HFF-Myc (cell line): Measurements from ENCODE around the gene OR9A2.

Experiments
- DNase-seq: peaks from one replicate; pipeline ENCODE4 v3.0.0-alpha.2; 2011; ENCODE audit warnings: low read depth; ENCODE audit errors: extremely low read depth
- H3K4me3 ChIP-seq: replicated peaks from 2 replicates; pipeline ENCODE4 v1.5.1; 2011; ENCODE audit warnings: low read depth, mild to moderate bottlenecking, control low read depth, low read length
- CTCF ChIP-seq: IDR thresholded peaks from 2 replicates; pipeline ENCODE4 v1.5.1; 2012; ENCODE audit warnings: mild to moderate bottlenecking, low read depth, low read length, control low read depth; ENCODE audit errors: missing control alignments

Gene OR9A2

GRCh38 chr7:143027683-143028082 is 751 bp upstream of the OR9A2 start:
- DNase-seq: no peak
- no peak for TF ChIP-seq CTCF
- H3K4me3 ChIP-seq: no peak overlapping the region

GRCh38 chr7:143025371-143025770 is 1.6 kb downstream of the OR9A2 start:
- DNase-seq: no peak
- no peak for TF ChIP-seq CTCF
- no peak overlapping the region for H3K4me3 ChIP-seq

DNA sequence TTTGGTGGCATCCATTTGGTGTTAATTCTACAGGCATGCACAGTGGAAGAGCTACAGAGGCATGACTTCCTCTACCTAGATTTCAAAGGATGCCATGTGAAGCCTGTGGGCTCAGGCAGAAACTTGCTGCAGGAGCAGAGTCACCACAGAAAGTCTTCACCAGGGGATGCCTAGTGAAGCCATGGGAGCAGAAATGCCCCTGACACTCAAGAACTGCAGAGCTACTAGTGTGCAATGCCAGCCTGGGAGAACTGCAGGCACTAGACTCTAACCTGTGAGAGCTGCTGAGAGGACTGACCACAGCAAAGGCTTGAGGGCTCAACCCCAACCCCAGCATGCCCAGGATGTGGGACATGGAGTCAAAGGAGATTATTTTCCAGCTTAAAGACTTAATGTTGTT is 3.9 kb downstream of the OR9A2 start:
- TF ChIP-seq CTCF: no peak
- DNase-seq: no peak
- no peak overlapping the region for H3K4me3 ChIP-seq

GRCh38 chr7:143018931-143019330 is 8.0 kb downstream of the OR9A2 start:
- no peak for DNase-seq
- TF ChIP-seq CTCF: no peak
- H3K4me3 ChIP-seq: no peak overlapping the region

DNA sequence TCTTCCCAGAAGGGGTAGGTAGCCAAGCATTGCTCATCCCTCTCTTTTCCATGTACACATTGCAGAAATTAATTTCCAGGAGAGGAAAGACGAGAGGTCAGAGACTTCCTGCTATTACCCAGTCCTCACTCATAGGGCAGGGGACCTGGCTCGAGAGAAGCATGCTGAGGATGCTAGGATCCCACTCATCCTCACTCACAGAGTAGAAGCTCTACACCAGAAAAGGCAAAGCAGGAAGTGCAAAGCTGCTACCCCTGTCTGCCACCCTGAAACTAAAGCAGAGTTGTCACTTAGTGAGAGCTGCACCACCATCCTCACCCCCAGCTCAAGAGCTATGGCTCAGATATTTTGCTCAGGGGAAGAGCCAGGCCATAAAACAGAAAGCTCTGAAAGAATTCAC is 9.9 kb downstream of the OR9A2 start:
- no peak overlapping the region for H3K4me3 ChIP-seq
- no peak for TF ChIP-seq CTCF
- no peak for DNase-seq

GRCh38 chr7:143015926-143016490 is 10.9 kb downstream of the OR9A2 start:
- H3K4me3 ChIP-seq: no peak overlapping the region
- no peak for DNase-seq
- TF ChIP-seq CTCF: no peak

- no peak for TF ChIP-seq CTCF
- H3K4me3 ChIP-seq: no peak overlapping the region
- no peak for DNase-seq
Measured at GRCh38 chr7:143015084-143015483, 11.8 kb downstream of the OR9A2 start.
